Measurements from ENCODE around the gene BTN2A1.
"Not testable (repeated sequence)": the region's sequence is repeated elsewhere in the genome, so short reads cannot be mapped to it uniquely, and the experiment has no call there.

BTN2A1 gene

GRCh38 chr6:26415036-26415614 is 42.6 kb upstream of the BTN2A1 start:
- no peak for DNase-seq (ENCODE audit: low read depth)
- no peak overlapping the region for H3K4me3 ChIP-seq (ENCODE audit: low read length)
- TF ChIP-seq CTCF (conservative IDR thresholded peaks at IDR 0.05; ENCODE audit: low read depth, low read length), result no peak

- no peak overlapping the region for H3K4me3 ChIP-seq (ENCODE audit: low read length)
- TF ChIP-seq CTCF (conservative IDR thresholded peaks at IDR 0.05; ENCODE audit: low read depth, low read length), result no peak
- no peak for DNase-seq (ENCODE audit: low read depth)
Observed at GRCh38 chr6:26415791-26416190, 42.0 kb upstream of the BTN2A1 start.

GRCh38 chr6:26416288-26416687 is 41.5 kb upstream of the BTN2A1 start:
- H3K4me3 ChIP-seq (ENCODE audit: low read length), result no peak overlapping the region
- DNase-seq (ENCODE audit: low read depth), result no peak
- TF ChIP-seq CTCF (conservative IDR thresholded peaks at IDR 0.05; ENCODE audit: low read depth, low read length), result no peak

- not testable (repeated sequence) for H3K4me3 ChIP-seq (ENCODE audit: low read length); DNase-seq (ENCODE audit: low read depth)
Observed at GRCh38 chr6:26418077-26418476, 39.7 kb upstream of the BTN2A1 start.

- H3K4me3 ChIP-seq (ENCODE audit: low read length); DNase-seq (ENCODE audit: low read depth): not testable (repeated sequence)
Observed at GRCh38 chr6:26418795-26419194, 39.0 kb upstream of the BTN2A1 start.

GRCh38 chr6:26420688-26421171 is 37.0 kb upstream of the BTN2A1 start:
- DNase-seq (ENCODE audit: low read depth), result no peak
- no peak overlapping the region for H3K4me3 ChIP-seq (ENCODE audit: low read length)
- peak; percentile 69 for TF ChIP-seq CTCF (conservative IDR thresholded peaks at IDR 0.05; ENCODE audit: low read depth, low read length)

GRCh38 chr6:26421259-26422144 is 36.3 kb upstream of the BTN2A1 start:
- peak overlapping the region; percentile 94 for H3K4me3 ChIP-seq (ENCODE audit: low read length)
- no peak for TF ChIP-seq CTCF (conservative IDR thresholded peaks at IDR 0.05; ENCODE audit: low read depth, low read length)
- peak; percentile 65 for DNase-seq (ENCODE audit: low read depth)

GRCh38 chr6:26422329-26422728 is 35.4 kb upstream of the BTN2A1 start:
- DNase-seq (ENCODE audit: low read depth), result no peak
- TF ChIP-seq CTCF (conservative IDR thresholded peaks at IDR 0.05; ENCODE audit: low read depth, low read length), result no peak
- H3K4me3 ChIP-seq (ENCODE audit: low read length), result peak overlapping the region; percentile 94
